Stomach (tissue), 4 donors: ENCODE measurements around the gene ATP13A3.

Experiments used
- EP300 ChIP-seq: sonication (generic); formaldehyde crosslinking; IDR thresholded peaks from one replicate; pipeline ENCODE4 v1.6.1; 2017; ENCODE audit warnings: antibody characterized with exemption
- POLR2A ChIP-seq, 4 donors: fragments of 450-650 bp; IDR thresholded peaks; one replicate each; pipeline ENCODE4 v1.6.1; 2016; ENCODE audit warnings: antibody characterized with exemption in 4 of 4, control low read depth in 2 of 4, mild to moderate bottlenecking in 1 of 4, moderate library complexity in 1 of 4
- POLR2AphosphoS5 ChIP-seq, 3 donors: sonication (generic); formaldehyde crosslinking; IDR thresholded peaks; one replicate each; pipeline ENCODE4 v1.6.1; 2016; ENCODE audit warnings: antibody characterized with exemption in 3 of 3
- TF ChIP-seq, protein P1 (sequence below), 7 experiments: fragments of 450-650 bp in 4 of 7; fragments of 200-600 bp in 3 of 7; sonication (generic) in 3 of 7; IDR thresholded peaks; one replicate each; pipeline ENCODE4 v1.5.1; 2016 to 2019; ENCODE audit warnings: antibody characterized with exemption in 7 of 7, control low read depth in 2 of 7, mild to moderate bottlenecking in 1 of 7

DNA sequence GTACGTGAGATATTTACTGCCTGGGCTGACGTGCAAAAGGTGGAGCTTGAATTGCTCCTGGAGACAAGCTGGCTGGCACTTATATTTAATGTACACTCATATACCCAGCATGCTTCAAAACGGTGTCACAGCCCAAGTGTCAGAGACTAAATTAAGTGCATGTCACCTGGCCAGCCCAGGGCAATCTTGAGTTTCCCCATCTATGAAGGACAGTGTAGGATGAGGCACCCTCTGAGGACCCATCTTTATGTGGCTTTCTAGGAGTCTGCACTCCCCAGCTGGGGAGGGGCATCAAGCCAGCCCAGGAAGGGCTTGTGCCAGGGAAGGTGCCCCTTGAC is 122.5 kb downstream of the ATP13A3 start:
- TF ChIP-seq, protein P1, sequence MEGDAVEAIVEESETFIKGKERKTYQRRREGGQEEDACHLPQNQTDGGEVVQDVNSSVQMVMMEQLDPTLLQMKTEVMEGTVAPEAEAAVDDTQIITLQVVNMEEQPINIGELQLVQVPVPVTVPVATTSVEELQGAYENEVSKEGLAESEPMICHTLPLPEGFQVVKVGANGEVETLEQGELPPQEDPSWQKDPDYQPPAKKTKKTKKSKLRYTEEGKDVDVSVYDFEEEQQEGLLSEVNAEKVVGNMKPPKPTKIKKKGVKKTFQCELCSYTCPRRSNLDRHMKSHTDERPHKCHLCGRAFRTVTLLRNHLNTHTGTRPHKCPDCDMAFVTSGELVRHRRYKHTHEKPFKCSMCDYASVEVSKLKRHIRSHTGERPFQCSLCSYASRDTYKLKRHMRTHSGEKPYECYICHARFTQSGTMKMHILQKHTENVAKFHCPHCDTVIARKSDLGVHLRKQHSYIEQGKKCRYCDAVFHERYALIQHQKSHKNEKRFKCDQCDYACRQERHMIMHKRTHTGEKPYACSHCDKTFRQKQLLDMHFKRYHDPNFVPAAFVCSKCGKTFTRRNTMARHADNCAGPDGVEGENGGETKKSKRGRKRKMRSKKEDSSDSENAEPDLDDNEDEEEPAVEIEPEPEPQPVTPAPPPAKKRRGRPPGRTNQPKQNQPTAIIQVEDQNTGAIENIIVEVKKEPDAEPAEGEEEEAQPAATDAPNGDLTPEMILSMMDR (IDR thresholded peaks at IDR 0.05), result no peak
- TF ChIP-seq EP300, result no peak
- no peak for TF ChIP-seq POLR2A (IDR thresholded peaks at IDR 0.05)
- no peak for TF ChIP-seq POLR2AphosphoS5 (IDR thresholded peaks at IDR 0.05)
